ENCODE measurements around the gene ELMO1.

DNA sequence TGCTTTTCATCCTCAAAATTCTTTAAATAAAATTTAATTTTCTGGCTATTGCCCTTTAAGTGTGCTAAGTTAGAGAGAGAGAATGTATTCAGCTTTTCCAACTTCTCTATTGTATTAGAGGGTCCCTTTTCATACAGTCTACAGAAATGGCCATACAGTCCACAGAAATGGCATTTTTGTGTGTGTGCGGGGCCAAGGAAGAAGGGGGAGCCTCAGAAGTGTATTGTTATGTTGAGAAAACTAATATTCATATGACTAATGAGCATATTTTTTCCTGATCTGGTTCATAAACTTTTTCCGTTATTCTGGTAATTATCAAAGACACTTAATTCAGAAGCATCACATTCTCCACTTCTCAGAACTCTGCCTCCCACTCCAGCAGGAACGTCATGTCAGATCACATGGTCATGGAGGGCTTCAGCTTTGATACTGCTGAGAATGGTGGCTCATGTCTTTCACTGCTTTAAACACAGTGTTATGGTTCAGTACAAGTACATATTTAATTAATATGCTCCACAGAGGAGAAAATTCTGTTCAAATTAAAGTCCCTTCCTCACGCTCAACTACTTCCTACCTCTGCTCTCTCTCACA is 37.1 kb downstream of the ELMO1 start:
- TF ChIP-seq, protein P1, sequence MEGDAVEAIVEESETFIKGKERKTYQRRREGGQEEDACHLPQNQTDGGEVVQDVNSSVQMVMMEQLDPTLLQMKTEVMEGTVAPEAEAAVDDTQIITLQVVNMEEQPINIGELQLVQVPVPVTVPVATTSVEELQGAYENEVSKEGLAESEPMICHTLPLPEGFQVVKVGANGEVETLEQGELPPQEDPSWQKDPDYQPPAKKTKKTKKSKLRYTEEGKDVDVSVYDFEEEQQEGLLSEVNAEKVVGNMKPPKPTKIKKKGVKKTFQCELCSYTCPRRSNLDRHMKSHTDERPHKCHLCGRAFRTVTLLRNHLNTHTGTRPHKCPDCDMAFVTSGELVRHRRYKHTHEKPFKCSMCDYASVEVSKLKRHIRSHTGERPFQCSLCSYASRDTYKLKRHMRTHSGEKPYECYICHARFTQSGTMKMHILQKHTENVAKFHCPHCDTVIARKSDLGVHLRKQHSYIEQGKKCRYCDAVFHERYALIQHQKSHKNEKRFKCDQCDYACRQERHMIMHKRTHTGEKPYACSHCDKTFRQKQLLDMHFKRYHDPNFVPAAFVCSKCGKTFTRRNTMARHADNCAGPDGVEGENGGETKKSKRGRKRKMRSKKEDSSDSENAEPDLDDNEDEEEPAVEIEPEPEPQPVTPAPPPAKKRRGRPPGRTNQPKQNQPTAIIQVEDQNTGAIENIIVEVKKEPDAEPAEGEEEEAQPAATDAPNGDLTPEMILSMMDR (optimal IDR thresholded peaks at IDR 0.05 in 1 of 3, IDR thresholded peaks at IDR 0.05 in 1 of 3, conservative IDR thresholded peaks at IDR 0.05 in 1 of 3; ENCODE audit: extremely low read depth in 1 of 3, insufficient read depth in 2 of 3, low read length in 3 of 3): no peak
- TF ChIP-seq EZH2 (IDR thresholded peaks at IDR 0.05; ENCODE audit: low read length): no peak

Data from keratinocyte (primary cell).